Activated CD4-positive, alpha-beta T cell treated with anti-CD3 and anti-CD28 coated beads, Interleukin-2, amount 50 U/mL, for 48 hours (primary cell): ENCODE data around the gene YPEL1.

Experiments used
- DNase-seq, 2 experiments: peaks; one replicate each; pipeline ENCODE4 v3.0.0-alpha.2; 2020

YPEL1 gene

GRCh38 chr22:21735200-21736083 is at the start of gene YPEL1:
Gene YPEL1, minus strand, starts transcription at chr22:21735794. Its CDS starts 25,050 bp downstream, at chr22:21710744.
- peak; percentile 90 to 91 for DNase-seq

- no peak for DNase-seq
Observed at GRCh38 chr22:21780259-21780658, 44.7 kb upstream of the YPEL1 start.

GRCh38 chr22:21779444-21779843 is 43.9 kb upstream of the YPEL1 start:
- DNase-seq, result no peak

- DNase-seq, result no peak
Observed at GRCh38 chr22:21778705-21779363, 43.2 kb upstream of the YPEL1 start.

GRCh38 chr22:21771631-21771976 is 36.0 kb upstream of the YPEL1 start:
- no peak for DNase-seq

GRCh38 chr22:21768435-21768834 is 32.8 kb upstream of the YPEL1 start:
- DNase-seq, result no peak

GRCh38 chr22:21766691-21767462 is 31.3 kb upstream of the YPEL1 start:
- peak; percentile 50 to 65 for DNase-seq

- DNase-seq, result no peak
Observed at GRCh38 chr22:21765909-21766529, 30.4 kb upstream of the YPEL1 start.

- peak; percentile 35 to 58 for DNase-seq
Observed at GRCh38 chr22:21764038-21764804, 28.6 kb upstream of the YPEL1 start.

GRCh38 chr22:21762712-21763581 is 27.4 kb upstream of the YPEL1 start:
- peak; percentile 51 to 64 for DNase-seq

GRCh38 chr22:21761994-21762680 is 26.5 kb upstream of the YPEL1 start:
- DNase-seq, result no peak

- DNase-seq, result peak; percentile 42 to 61
Observed at GRCh38 chr22:21761086-21761485, 25.5 kb upstream of the YPEL1 start.

- DNase-seq, result no peak
Observed at GRCh38 chr22:21760640-21761039, 25.0 kb upstream of the YPEL1 start.

- no peak for DNase-seq
Observed at GRCh38 chr22:21759646-21760376, 24.2 kb upstream of the YPEL1 start.

- DNase-seq, result no peak
Observed at GRCh38 chr22:21759093-21759492, 23.5 kb upstream of the YPEL1 start.

GRCh38 chr22:21758091-21758864 is 22.7 kb upstream of the YPEL1 start:
- no peak for DNase-seq

GRCh38 chr22:21755851-21756284 is 20.3 kb upstream of the YPEL1 start:
- peak in 1 of 2 experiments; percentile 24 for DNase-seq

GRCh38 chr22:21754523-21754922 is 18.9 kb upstream of the YPEL1 start:
- DNase-seq, result no peak
